Fibroblast of lung (primary cell): ENCODE results near the gene STPG1. TPM values are rescaled to one million over a fixed set of nuclear protein-coding genes. Genes with fewer than 3 reads are reported as not detected.

Experiments used
- DNase-seq, 2 donors: peaks; one replicate each; pipeline versions ENCODE4 v3.0.0 to v3.0.0-alpha.2; 2010; ENCODE audit warnings: low read depth in 2 of 2
- H2AFZ ChIP-seq: 2 replicates; pipeline ENCODE4 v1.5.1; 2012; ENCODE audit warnings: low read length, control low read depth, inconsistent platforms
- H3K27ac ChIP-seq: 2 replicates; pipeline ENCODE4 v1.5.1; 2011; ENCODE audit warnings: low read length, control low read depth; ENCODE audit not compliant: insufficient read depth
- H3K27me3 ChIP-seq: 2 replicates; pipeline ENCODE4 v1.5.1; 2011; ENCODE audit warnings: mild to moderate bottlenecking, low read length; ENCODE audit not compliant: control insufficient read depth, insufficient read depth
- H3K36me3 ChIP-seq: 2 replicates; pipeline ENCODE4 v1.5.1; 2011; ENCODE audit warnings: low read length; ENCODE audit not compliant: control insufficient read depth, insufficient read depth
- H3K4me1 ChIP-seq: 2 replicates; pipeline ENCODE4 v1.5.1; 2011; ENCODE audit warnings: low read length; ENCODE audit not compliant: control insufficient read depth, insufficient read depth; ENCODE audit errors: extremely low read depth
- H3K4me2 ChIP-seq: 2 replicates; pipeline ENCODE4 v1.5.1; 2011; ENCODE audit warnings: low read length, control low read depth; ENCODE audit not compliant: insufficient read depth; ENCODE audit errors: extremely low read depth
- H3K4me3 ChIP-seq, 4 experiments: fragments of 200-600 bp in 1 of 4; sonication (generic) in 1 of 4; replicated peaks in 1 of 4; 2 replicates each; pipeline ENCODE4 v1.5.1; 2011 to 2016; ENCODE audit warnings: low read length in 4 of 4, low read depth in 3 of 4, mild to moderate bottlenecking in 3 of 4, control low read depth in 2 of 4, inconsistent platforms in 1 of 4, mixed read lengths in 1 of 4; ENCODE audit not compliant: insufficient read depth in 1 of 4; ENCODE audit errors: control extremely low read depth in 1 of 4
- H3K79me2 ChIP-seq: 2 replicates; pipeline ENCODE4 v1.5.1; 2012; ENCODE audit warnings: mild to moderate bottlenecking, low read length, inconsistent platforms; ENCODE audit not compliant: control insufficient read depth, insufficient read depth
- H3K9ac ChIP-seq: 2 replicates; pipeline ENCODE4 v1.5.1; 2011; ENCODE audit warnings: mild to moderate bottlenecking, low read length, control low read depth; ENCODE audit not compliant: insufficient read depth
- H3K9me3 ChIP-seq: 2 replicates; pipeline ENCODE4 v1.5.1; 2012; ENCODE audit warnings: low read depth, low read length; ENCODE audit not compliant: control insufficient read depth, insufficient read depth
- H4K20me1 ChIP-seq: 2 replicates; pipeline ENCODE4 v1.5.1; 2011; ENCODE audit warnings: low read length; ENCODE audit not compliant: control insufficient read depth, insufficient read depth; ENCODE audit errors: extremely low read depth
- EZH2 ChIP-seq: IDR thresholded peaks from 2 replicates; pipeline ENCODE4 v1.5.1; 2012; ENCODE audit warnings: low read length, control low read depth, mild to moderate bottlenecking; ENCODE audit errors: missing control alignments
- polyA plus RNA-seq, 2 donors: library from polyadenylated mRNA; depleted of rRNA in 1 of 2; stranded (reverse) in 1 of 2; unstranded in 1 of 2; fragments of >200 nt; gene quantifications; 2 replicates each; pipeline ENCODE4 v1.2.1, GENCODE V29; 2011 to 2012; ENCODE audit warnings: missing spikeins in 1 of 2
- total RNA-seq: library from RNA; depleted of rRNA; stranded (reverse); fragments of >200 nt; gene quantifications from 2 replicates; pipeline ENCODE4 v1.2.1, GENCODE V29; 2014
- TF ChIP-seq, protein P1 (sequence below), 2 donors: IDR thresholded peaks in 1 of 2; conservative IDR thresholded peaks in 1 of 2; 1 replicate in 1 of 2; 2 replicates in 1 of 2; pipeline ENCODE4 v1.5.1; 2011 to 2012; ENCODE audit warnings: low read length in 2 of 2, control low read depth in 1 of 2, inconsistent platforms in 1 of 2, low read depth in 1 of 2, mild to moderate bottlenecking in 1 of 2

The STPG1 gene
- total and polyA plus RNA-seq, 2 donors (not counting 1 experiment from before 2014, with no cell fraction given): 7.9 to 8.5 TPM

GRCh38 chr1:24321697-24322469 is 91.7 kb downstream of the STPG1 start:
- Histone ChIP-seq H3K79me2 (no peaks in the 10 kb centered on the region), H3K9ac (peak overlapping the region; percentile 57), H2AFZ (peak overlapping the region; percentile 45), H3K4me3 (peak overlapping the region; percentile 44 to 57 (median 48)), H3K4me1 (no peaks in the 10 kb centered on the region), H3K9me3 (no peaks in the 10 kb centered on the region), H3K27me3 (peaks cover 70% of the 10 kb centered on the region), H3K27ac (no peak overlapping the region), H3K4me2 (peak overlapping the region; percentile 87), H3K36me3 (no peaks in the 10 kb centered on the region), H4K20me1 (no peaks in the 10 kb centered on the region)
- DNase-seq: peak; percentile 77 to 91
- TF ChIP-seq, protein P1, sequence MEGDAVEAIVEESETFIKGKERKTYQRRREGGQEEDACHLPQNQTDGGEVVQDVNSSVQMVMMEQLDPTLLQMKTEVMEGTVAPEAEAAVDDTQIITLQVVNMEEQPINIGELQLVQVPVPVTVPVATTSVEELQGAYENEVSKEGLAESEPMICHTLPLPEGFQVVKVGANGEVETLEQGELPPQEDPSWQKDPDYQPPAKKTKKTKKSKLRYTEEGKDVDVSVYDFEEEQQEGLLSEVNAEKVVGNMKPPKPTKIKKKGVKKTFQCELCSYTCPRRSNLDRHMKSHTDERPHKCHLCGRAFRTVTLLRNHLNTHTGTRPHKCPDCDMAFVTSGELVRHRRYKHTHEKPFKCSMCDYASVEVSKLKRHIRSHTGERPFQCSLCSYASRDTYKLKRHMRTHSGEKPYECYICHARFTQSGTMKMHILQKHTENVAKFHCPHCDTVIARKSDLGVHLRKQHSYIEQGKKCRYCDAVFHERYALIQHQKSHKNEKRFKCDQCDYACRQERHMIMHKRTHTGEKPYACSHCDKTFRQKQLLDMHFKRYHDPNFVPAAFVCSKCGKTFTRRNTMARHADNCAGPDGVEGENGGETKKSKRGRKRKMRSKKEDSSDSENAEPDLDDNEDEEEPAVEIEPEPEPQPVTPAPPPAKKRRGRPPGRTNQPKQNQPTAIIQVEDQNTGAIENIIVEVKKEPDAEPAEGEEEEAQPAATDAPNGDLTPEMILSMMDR (conservative IDR thresholded peaks at IDR 0.05 in 1 of 2, IDR thresholded peaks at IDR 0.05 in 1 of 2; ENCODE audit: low read depth in 1 of 2, low read length in 2 of 2): no peak
- TF ChIP-seq EZH2: peak; percentile 49

DNA sequence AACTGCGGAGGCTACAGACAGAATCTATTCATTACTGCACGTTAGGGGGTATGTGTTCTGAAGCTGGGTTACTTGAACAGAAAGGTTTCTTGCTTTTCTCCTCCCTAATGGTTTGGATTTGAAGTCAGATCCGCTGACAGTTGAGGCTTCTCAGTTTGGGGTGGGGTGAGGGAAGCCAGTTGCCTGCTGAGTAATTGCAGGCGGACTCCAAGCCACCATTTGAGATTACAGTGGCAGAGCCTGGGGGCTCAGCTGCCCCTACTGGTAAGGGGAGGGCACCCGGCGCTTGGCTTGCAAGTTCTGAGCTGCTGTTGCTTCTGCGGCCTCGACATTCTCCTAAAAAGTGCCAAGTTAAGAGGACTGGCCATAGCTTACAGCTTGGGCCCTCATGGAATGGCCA is 92.5 kb downstream of the STPG1 start:
- no peak overlapping the region for H3K9ac ChIP-seq
- peaks cover 65% of the 10 kb centered on the region for H3K27me3 ChIP-seq
- H3K36me3 ChIP-seq: no peaks in the 10 kb centered on the region
- no peak overlapping the region for H3K4me2 ChIP-seq
- H3K4me1 ChIP-seq: no peaks in the 10 kb centered on the region
- no peak overlapping the region for H2AFZ ChIP-seq
- H3K79me2 ChIP-seq: no peaks in the 10 kb centered on the region
- H3K9me3 ChIP-seq: no peaks in the 10 kb centered on the region
- no peaks in the 10 kb centered on the region for H4K20me1 ChIP-seq
- TF ChIP-seq, protein P1 (conservative IDR thresholded peaks at IDR 0.05 in 1 of 2, IDR thresholded peaks at IDR 0.05 in 1 of 2; ENCODE audit: low read depth in 1 of 2, low read length in 2 of 2): no peak
- peak; percentile 27 for TF ChIP-seq EZH2
- H3K27ac ChIP-seq: no peak overlapping the region
- DNase-seq: no peak
- H3K4me3 ChIP-seq: no peak overlapping the region

- H3K79me2 ChIP-seq: no peaks in the 10 kb centered on the region
- H3K4me2 ChIP-seq: no peak overlapping the region
- H4K20me1 ChIP-seq: no peaks in the 10 kb centered on the region
- no peak for TF ChIP-seq EZH2
- TF ChIP-seq, protein P1 (conservative IDR thresholded peaks at IDR 0.05 in 1 of 2, IDR thresholded peaks at IDR 0.05 in 1 of 2; ENCODE audit: low read depth in 1 of 2, low read length in 2 of 2): no peak
- H3K4me3 ChIP-seq: no peak overlapping the region
- H3K36me3 ChIP-seq: no peaks in the 10 kb centered on the region
- no peaks in the 10 kb centered on the region for H3K4me1 ChIP-seq
- H3K27me3 ChIP-seq: peaks cover 54% of the 10 kb centered on the region
- H3K27ac ChIP-seq: no peak overlapping the region
- no peak overlapping the region for H2AFZ ChIP-seq
- H3K9me3 ChIP-seq: no peaks in the 10 kb centered on the region
- no peak for DNase-seq
- H3K9ac ChIP-seq: no peak overlapping the region
Measured at GRCh38 chr1:24319962-24320361, 93.6 kb downstream of the STPG1 start.
